PC-3 (cell line): ENCODE results near the gene FOXQ1. TPM values are rescaled to one million over a fixed set of nuclear protein-coding genes. Genes with fewer than 3 reads are reported as not detected.

Source experiments
- ATAC-seq: fragments of 200-7000 bp; cut with Tn5 transposase; 2 replicates; pipeline ENCODE4 v1.9.1; 2020; ENCODE audit warnings: mild to moderate bottlenecking, moderate library complexity
- BruUV-seq: library from RNA; stranded (reverse); fragments of 400-500 nt; replicated peaks from 2 replicates; lab custom pipeline; 2021; lab: Mats Ljungman, UMichigan
- CTCF ChIA-PET: fragments of 300-600 bp; sonication (Branson Sonifier 250); formaldehyde crosslinking; loops from one replicate; lab custom pipeline; 2022; ENCODE audit warnings: antibody characterized with exemption; lab: Charles Lee
- POLR2A ChIA-PET: fragments of 300-600 bp; sonication (Branson Sonifier 250); formaldehyde crosslinking; loops from one replicate; lab custom pipeline; 2022; ENCODE audit warnings: antibody characterized with exemption; ENCODE audit not compliant: unreplicated experiment; lab: Charles Lee
- DNase-seq: peaks from one replicate; pipeline ENCODE4 v3.0.0-alpha.2; 2015
- H2AFZ ChIP-seq: fragments of 300-600 bp; sonication (generic); 2 replicates; pipeline ENCODE4 v1.6.0; 2016; ENCODE audit warnings: antibody characterized with exemption, low read length
- H3F3A ChIP-seq: fragments of 300-600 bp; sonication (generic); one replicate; pipeline ENCODE4 v1.6.0; 2017; ENCODE audit warnings: antibody characterized with exemption, low read length, control low read depth, mild to moderate bottlenecking; ENCODE audit not compliant: unreplicated experiment
- H3K27ac ChIP-seq: fragments of 300-600 bp; sonication (generic); 2 replicates; pipeline ENCODE4 v1.5.1; 2016; ENCODE audit warnings: mild to moderate bottlenecking, low read length
- H3K27me3 ChIP-seq: fragments of 300-600 bp; sonication (generic); 2 replicates; pipeline ENCODE4 v1.6.1; 2016; ENCODE audit warnings: low read length, mixed read lengths
- H3K36me3 ChIP-seq: fragments of 300-600 bp; sonication (generic); 2 replicates; pipeline ENCODE4 v1.6.1; 2016; ENCODE audit warnings: low read depth, mixed run types, low read length, mixed read lengths
- H3K4me1 ChIP-seq: fragments of 300-600 bp; sonication (generic); 2 replicates; pipeline ENCODE4 v1.5.1; 2016; ENCODE audit warnings: low read length; ENCODE audit not compliant: insufficient read depth
- H3K4me2 ChIP-seq: fragments of 300-600 bp; sonication (generic); 2 replicates; pipeline ENCODE4 v1.6.0; 2016; ENCODE audit warnings: low read length
- H3K4me3 ChIP-seq: fragments of 300-600 bp; sonication (generic); 2 replicates; pipeline ENCODE4 v1.5.1; 2016; ENCODE audit warnings: mild to moderate bottlenecking, low read length, mixed read lengths
- H3K79me2 ChIP-seq: fragments of 300-600 bp; sonication (generic); 2 replicates; pipeline ENCODE4 v1.6.1; 2017; ENCODE audit warnings: low read length, mixed read lengths
- H3K9ac ChIP-seq: fragments of 300-600 bp; sonication (generic); 2 replicates; pipeline ENCODE4 v1.6.0; 2016; ENCODE audit warnings: mild to moderate bottlenecking, low read length
- H3K9me2 ChIP-seq: fragments of 300-600 bp; sonication (generic); replicated peaks from 2 replicates; pipeline ENCODE4 v1.6.1; 2016; ENCODE audit warnings: mixed run types, low read length, mixed read lengths
- H3K9me3 ChIP-seq: fragments of 300-600 bp; sonication (generic); 2 replicates; pipeline ENCODE4 v1.6.1; 2016; ENCODE audit warnings: low read length, mixed read lengths
- H4K20me1 ChIP-seq: fragments of 300-600 bp; sonication (generic); 2 replicates; pipeline ENCODE4 v1.6.1; 2016; ENCODE audit warnings: low read length, mixed read lengths
- EZH2 ChIP-seq: fragments of 300-600 bp; sonication (generic); IDR thresholded peaks from one replicate; pipeline ENCODE4 v1.6.1; 2017; ENCODE audit warnings: antibody characterized with exemption, mild to moderate bottlenecking, low read length; ENCODE audit not compliant: unreplicated experiment
- EZH2phosphoT487 ChIP-seq: fragments of 300-600 bp; sonication (generic); IDR thresholded peaks from 2 replicates; pipeline ENCODE4 v1.6.1; 2018; ENCODE audit warnings: mild to moderate bottlenecking, antibody characterized with exemption, low read length, borderline replicate concordance
- intact Hi-C: fragments of 100-400 bp; cut with micrococcal nuclease; formaldehyde crosslinking; loops from 2 replicates; pipeline ENCODE4 v1.9.0; 2023
- total RNA-seq: library from RNA; depleted of rRNA; stranded (reverse); fragments of >200 nt; gene quantifications from 2 replicates; pipeline ENCODE4 v1.2.3, GENCODE V29; 2014
- TF ChIP-seq, protein P1 (sequence below): fragments of 300-600 bp; sonication (generic); conservative IDR thresholded peaks from 2 replicates; pipeline ENCODE4 v1.5.1; 2017; ENCODE audit warnings: antibody characterized with exemption, low read depth, mild to moderate bottlenecking, low read length

The FOXQ1 gene
- total RNA-seq, 1 experiment from 2014 or later, result 7.5 TPM

DNA sequence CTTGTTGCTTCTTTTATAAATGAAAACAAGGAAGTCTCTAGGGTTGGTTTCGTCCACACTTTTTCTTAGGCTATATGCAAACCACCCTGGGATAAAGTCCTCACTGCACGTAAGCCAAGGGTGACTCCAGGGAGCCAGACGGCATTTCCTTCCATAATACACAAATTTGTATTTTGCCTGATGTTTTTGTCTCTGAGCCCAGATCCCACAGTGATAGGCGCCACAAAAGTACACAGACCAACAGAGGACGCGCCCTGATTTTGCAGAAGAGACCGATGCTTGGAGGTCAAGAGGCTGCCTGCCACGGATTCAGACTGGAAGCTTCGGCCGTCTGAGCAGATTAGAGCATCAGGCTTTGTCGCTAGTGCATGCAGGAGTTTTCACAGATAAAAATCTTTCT is 22.8 kb downstream of the FOXQ1 start:
- BruUV-seq, result TSS peak; percentile 60
- no peak for ATAC-seq
- POLR2A ChIA-PET, result interaction anchor here (0.7 kb wide), 1 partner anchor 23 kb away, joined by 4 read pairs; no protein-coding TSS in a partner anchor

DNA sequence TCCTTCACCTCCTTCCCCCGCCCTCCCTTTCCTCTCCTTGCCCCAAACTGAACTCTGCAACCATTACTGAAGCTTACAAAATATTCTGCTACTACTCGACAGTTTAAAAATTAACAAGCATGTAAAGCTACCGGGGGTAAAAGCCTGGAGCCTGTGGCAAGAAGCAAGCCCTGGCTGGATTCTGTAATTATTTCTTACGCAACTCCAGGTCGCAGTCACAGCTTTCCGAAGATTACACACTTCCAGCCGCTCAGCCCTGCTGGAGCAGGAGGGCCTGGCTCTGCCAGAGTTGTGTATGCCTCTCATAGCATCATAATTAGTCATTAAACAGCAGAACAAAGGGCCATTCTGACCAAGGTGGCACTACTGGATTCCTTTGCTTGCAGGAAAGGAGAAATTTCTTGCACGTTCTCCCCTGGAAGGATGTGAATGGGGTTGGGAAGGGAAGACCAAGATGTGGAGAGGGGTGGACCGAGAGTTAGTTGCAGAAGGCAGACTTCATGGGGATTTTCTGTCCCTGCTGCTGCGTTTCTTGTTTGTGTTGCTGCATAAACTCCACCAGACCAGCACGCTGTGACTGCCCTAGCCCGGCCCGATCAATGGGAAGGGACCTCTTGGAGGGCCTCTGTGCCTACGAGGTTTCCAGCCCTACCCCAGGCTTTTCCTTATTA is 23.6 kb downstream of the FOXQ1 start:
- H3K4me3 ChIP-seq, result peak overlapping the region; percentile 13; the same call in 1 of the 2 replicates
- DNase-seq (peak; percentile 96), ATAC-seq (peak; percentile 93)
- H3K4me1 ChIP-seq, result peaks cover 43% of the 10 kb centered on the region
- no peaks in the 10 kb centered on the region for H3K79me2 ChIP-seq
- peak overlapping the region; percentile 25 for H2AFZ ChIP-seq
- peak overlapping the region; percentile 23; the same call in 1 of the 2 replicates for H3K9ac ChIP-seq
- H3K9me2 ChIP-seq, result no peaks in the 10 kb centered on the region
- CTCF ChIA-PET, result interaction anchor here (1.5 to 1.9 kb wide), 2 partner anchors 10 to 423 kb away, joined by 6 to 9 read pairs; no protein-coding TSS in a partner anchor
- intact Hi-C loops, result loop anchor here (1.0 to 5.0 kb wide), 7 partner anchors 47 to 613 kb away; no protein-coding TSS in a partner anchor
- TF ChIP-seq EZH2 (no peak), EZH2phosphoT487 (no peak)
- TF ChIP-seq, protein P1, sequence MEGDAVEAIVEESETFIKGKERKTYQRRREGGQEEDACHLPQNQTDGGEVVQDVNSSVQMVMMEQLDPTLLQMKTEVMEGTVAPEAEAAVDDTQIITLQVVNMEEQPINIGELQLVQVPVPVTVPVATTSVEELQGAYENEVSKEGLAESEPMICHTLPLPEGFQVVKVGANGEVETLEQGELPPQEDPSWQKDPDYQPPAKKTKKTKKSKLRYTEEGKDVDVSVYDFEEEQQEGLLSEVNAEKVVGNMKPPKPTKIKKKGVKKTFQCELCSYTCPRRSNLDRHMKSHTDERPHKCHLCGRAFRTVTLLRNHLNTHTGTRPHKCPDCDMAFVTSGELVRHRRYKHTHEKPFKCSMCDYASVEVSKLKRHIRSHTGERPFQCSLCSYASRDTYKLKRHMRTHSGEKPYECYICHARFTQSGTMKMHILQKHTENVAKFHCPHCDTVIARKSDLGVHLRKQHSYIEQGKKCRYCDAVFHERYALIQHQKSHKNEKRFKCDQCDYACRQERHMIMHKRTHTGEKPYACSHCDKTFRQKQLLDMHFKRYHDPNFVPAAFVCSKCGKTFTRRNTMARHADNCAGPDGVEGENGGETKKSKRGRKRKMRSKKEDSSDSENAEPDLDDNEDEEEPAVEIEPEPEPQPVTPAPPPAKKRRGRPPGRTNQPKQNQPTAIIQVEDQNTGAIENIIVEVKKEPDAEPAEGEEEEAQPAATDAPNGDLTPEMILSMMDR, result no peak
- peaks cover 4% of the 10 kb centered on the region for H3F3A ChIP-seq
- no TSS peak for BruUV-seq
- no peaks in the 10 kb centered on the region for H3K36me3 ChIP-seq
- POLR2A ChIA-PET, result interaction anchor here (0.7 kb wide), 1 partner anchor 24 kb away, joined by 4 read pairs; no protein-coding TSS in a partner anchor
- peak overlapping the region; percentile 69 for H3K4me2 ChIP-seq
- no peaks in the 10 kb centered on the region for H3K27me3 ChIP-seq
- H3K9me3 ChIP-seq, result no peaks in the 10 kb centered on the region
- H3K27ac ChIP-seq, result peak overlapping the region; percentile 75
- no peaks in the 10 kb centered on the region for H4K20me1 ChIP-seq

More for the DNA sequence above, 22.8 kb downstream of the FOXQ1 start:
- TF ChIP-seq, protein P1, result no peak
- TF ChIP-seq EZH2 (no peak), EZH2phosphoT487 (no peak)
- H3K79me2 ChIP-seq, result no peaks in the 10 kb centered on the region
- H3K9me2 ChIP-seq, result no peaks in the 10 kb centered on the region
- H3K9me3 ChIP-seq, result no peaks in the 10 kb centered on the region
- H3K4me1 ChIP-seq, result peaks cover 43% of the 10 kb centered on the region
- H3K4me3 ChIP-seq, result peak overlapping the region; percentile 13; the same call in 1 of the 2 replicates
- H2AFZ ChIP-seq, result peak overlapping the region; percentile 37; the same call in 1 of the 2 replicates
- CTCF ChIA-PET, result no interaction called here
- no peaks in the 10 kb centered on the region for H4K20me1 ChIP-seq
- H3K27ac ChIP-seq, result peak overlapping the region; percentile 75
- H3K4me2 ChIP-seq, result peak overlapping the region; percentile 69
- DNase-seq, result no peak
- H3K27me3 ChIP-seq, result no peaks in the 10 kb centered on the region
- no peak overlapping the region for H3K9ac ChIP-seq
- intact Hi-C loops, result loop anchor here (1.0 to 5.0 kb wide), 4 partner anchors 48 to 224 kb away; no protein-coding TSS in a partner anchor
- no peaks in the 10 kb centered on the region for H3K36me3 ChIP-seq
- peaks cover 4% of the 10 kb centered on the region for H3F3A ChIP-seq
